IMR-90 (cell line): Measurements from ENCODE around the gene RAB19. TPM values are rescaled to one million over a fixed set of nuclear protein-coding genes. Genes with fewer than 3 reads are reported as not detected.

ENCODE experiments used
- ATAC-seq: fragments of 200-7000 bp; cut with Tn5 transposase; 2 replicates; pipeline ENCODE4 v1.9.1; 2020; ENCODE audit warnings: low read depth, mild to moderate bottlenecking, moderate library complexity
- BruUV-seq: library from RNA; stranded (reverse); fragments of 400-500 nt; replicated peaks from 2 replicates; lab custom pipeline; 2021; lab: Mats Ljungman, UMichigan
- CTCF ChIA-PET: fragments of 300-600 bp; formaldehyde crosslinking; extraction: SDS; loops from one replicate; lab custom pipeline; 2021; ENCODE audit warnings: antibody characterized with exemption; lab: Yijun Ruan, JAX
- POLR2A ChIA-PET: fragments of 300-600 bp; sonication (Branson Sonifier 250); formaldehyde crosslinking; loops from one replicate; lab custom pipeline; 2022; ENCODE audit warnings: antibody characterized with exemption; ENCODE audit not compliant: unreplicated experiment; lab: Charles Lee
- DNase-seq: peaks from one replicate; pipeline ENCODE4 v3.0.0; 2013
- H2AFZ ChIP-seq: replicated peaks from 2 replicates; pipeline ENCODE3; 2013; ENCODE audit warnings: low read length, mild to moderate bottlenecking; ENCODE audit not compliant: poor library complexity
- H2AK5ac ChIP-seq: 2 replicates; pipeline ENCODE4 v1.6.1; 2013; ENCODE audit warnings: low read depth, low read length, inconsistent platforms
- H2AK9ac ChIP-seq: replicated peaks from 2 replicates; pipeline ENCODE3; 2013; ENCODE audit warnings: mild to moderate bottlenecking, low read depth, low read length, moderate library complexity; ENCODE audit not compliant: poor library complexity
- H2BK120ac ChIP-seq: 2 replicates; pipeline ENCODE4 v1.6.1; 2013; ENCODE audit warnings: low read depth, low read length, inconsistent platforms
- H2BK15ac ChIP-seq: 3 replicates; pipeline ENCODE4 v1.6.1; 2013; ENCODE audit warnings: low read depth, low read length, inconsistent platforms
- H2BK20ac ChIP-seq: 2 replicates; pipeline ENCODE4 v1.6.1; 2013; ENCODE audit warnings: low read depth, mild to moderate bottlenecking, inconsistent platforms, low read length, moderate library complexity
- H2BK5ac ChIP-seq: 2 replicates; pipeline ENCODE4 v1.6.1; 2013; ENCODE audit warnings: mild to moderate bottlenecking, low read depth, low read length, inconsistent platforms; ENCODE audit not compliant: poor library complexity, severe bottlenecking
- H3K14ac ChIP-seq: replicated peaks from 2 replicates; pipeline ENCODE4 v1.6.1; 2013; ENCODE audit warnings: low read depth, low read length, inconsistent platforms
- H3K18ac ChIP-seq: 2 replicates; pipeline ENCODE4 v1.6.1; 2013; ENCODE audit warnings: low read depth, low read length, control low read depth
- H3K23ac ChIP-seq: 2 replicates; pipeline ENCODE4 v1.6.1; 2013; ENCODE audit warnings: low read depth, low read length, inconsistent platforms
- H3K27ac ChIP-seq: 2 replicates; pipeline ENCODE4 v1.5.1; 2013; ENCODE audit warnings: mild to moderate bottlenecking, control low read depth, low read length; ENCODE audit not compliant: insufficient read depth
- H3K27me3 ChIP-seq: 2 replicates; pipeline ENCODE4 v1.6.1; 2013; ENCODE audit warnings: low read length; ENCODE audit not compliant: control insufficient read depth, insufficient read depth
- H3K36me3 ChIP-seq: 2 replicates; pipeline ENCODE4 v1.6.1; 2013; ENCODE audit warnings: low read length, mixed read lengths; ENCODE audit not compliant: control insufficient read depth, insufficient read depth
- H3K4ac ChIP-seq: 2 replicates; pipeline ENCODE4 v1.6.1; 2013; ENCODE audit warnings: low read depth, low read length, inconsistent platforms
- H3K4me1 ChIP-seq: 2 replicates; pipeline ENCODE4 v1.6.1; 2013; ENCODE audit warnings: low read length, mixed read lengths; ENCODE audit not compliant: control insufficient read depth, insufficient read depth
- H3K4me2 ChIP-seq: 2 replicates; pipeline ENCODE4 v1.6.1; 2013; ENCODE audit warnings: low read depth, mild to moderate bottlenecking, control low read depth, low read length, moderate library complexity
- H3K4me3 ChIP-seq: 2 replicates; pipeline ENCODE4 v1.5.1; 2013; ENCODE audit warnings: low read depth, mild to moderate bottlenecking, control low read depth, low read length, moderate library complexity; ENCODE audit not compliant: insufficient read depth
- H3K56ac ChIP-seq: 2 replicates; pipeline ENCODE4 v1.6.1; 2013; ENCODE audit warnings: low read length, inconsistent platforms; ENCODE audit not compliant: insufficient read depth; ENCODE audit errors: extremely low read depth
- H3K79me1 ChIP-seq, 2 experiments: 2 replicates each; pipeline ENCODE4 v1.6.1; 2013; ENCODE audit warnings: low read length in 2 of 2, inconsistent platforms in 1 of 2, low read depth in 1 of 2
- H3K9ac ChIP-seq: 2 replicates; pipeline ENCODE4 v1.6.1; 2013; ENCODE audit warnings: low read depth, low read length, control low read depth
- H3K9me1 ChIP-seq: 2 replicates; pipeline ENCODE4 v1.6.1; 2013; ENCODE audit warnings: low read length, inconsistent platforms; ENCODE audit not compliant: insufficient read depth
- H3K9me3 ChIP-seq: 2 replicates; pipeline ENCODE4 v1.6.1; 2013; ENCODE audit warnings: low read length; ENCODE audit not compliant: control insufficient read depth, insufficient read depth
- H4K20me1 ChIP-seq: 2 replicates; pipeline ENCODE4 v1.6.1; 2013; ENCODE audit warnings: low read length, inconsistent platforms; ENCODE audit not compliant: insufficient read depth
- H4K5ac ChIP-seq: 2 replicates; pipeline ENCODE4 v1.6.1; 2013; ENCODE audit warnings: mild to moderate bottlenecking, low read depth, low read length, control low read depth
- H4K8ac ChIP-seq, 2 experiments: 2 replicates each; pipeline ENCODE4 v1.6.1; 2013; ENCODE audit warnings: low read depth in 2 of 2, low read length in 2 of 2, control low read depth in 1 of 2, inconsistent platforms in 1 of 2
- H4K91ac ChIP-seq: 2 replicates; pipeline ENCODE4 v1.6.1; 2013; ENCODE audit warnings: low read depth, low read length, inconsistent platforms; ENCODE audit not compliant: insufficient read depth
- BHLHE40 ChIP-seq: fragments of 150-350 bp; IDR thresholded peaks from 2 replicates; pipeline ENCODE4 v1.6.1; 2016; ENCODE audit warnings: mild to moderate bottlenecking, low read depth, low read length
- CEBPB ChIP-seq: IDR thresholded peaks from 2 replicates; pipeline ENCODE4 v1.6.1; 2012; ENCODE audit warnings: low read depth, low read length, improper control_type of control experiment
- CHD1 ChIP-seq: IDR thresholded peaks from 2 replicates; pipeline ENCODE4 v1.6.1; 2012; ENCODE audit warnings: low read depth, low read length, improper control_type of control experiment
- FOS ChIP-seq: fragments of 150-350 bp; IDR thresholded peaks from 2 replicates; pipeline ENCODE4 v1.6.1; 2016; ENCODE audit warnings: low read depth, low read length
- MAFK ChIP-seq: IDR thresholded peaks from 2 replicates; pipeline ENCODE4 v1.6.1; 2012; ENCODE audit warnings: low read depth, low read length, improper control_type of control experiment
- MAZ ChIP-seq: IDR thresholded peaks from 2 replicates; pipeline ENCODE4 v1.6.1; 2012; ENCODE audit warnings: low read depth, mild to moderate bottlenecking, low read length, improper control_type of control experiment, moderate library complexity, borderline replicate concordance
- MXI1 ChIP-seq: IDR thresholded peaks from 2 replicates; pipeline ENCODE4 v1.6.1; 2012; ENCODE audit warnings: low read depth, mild to moderate bottlenecking, low read length, moderate library complexity, borderline replicate concordance
- POLR2A ChIP-seq: IDR thresholded peaks from 2 replicates; pipeline ENCODE4 v1.6.1; 2012; ENCODE audit warnings: mild to moderate bottlenecking, low read depth, low read length
- RAD21 ChIP-seq: IDR thresholded peaks from 2 replicates; pipeline ENCODE4 v1.6.1; 2012; ENCODE audit warnings: low read length, improper control_type of control experiment
- RCOR1 ChIP-seq: IDR thresholded peaks from 2 replicates; pipeline ENCODE4 v1.6.1; 2012; ENCODE audit warnings: mild to moderate bottlenecking, low read length, improper control_type of control experiment; ENCODE audit not compliant: insufficient replicate concordance
- RFX5 ChIP-seq: IDR thresholded peaks from 2 replicates; pipeline ENCODE4 v1.8.0; 2012; ENCODE audit warnings: low read depth, mild to moderate bottlenecking, low read length, moderate library complexity
- SMC3 ChIP-seq: fragments of 150-350 bp; IDR thresholded peaks from 2 replicates; pipeline ENCODE4 v1.6.1; 2016; ENCODE audit warnings: low read depth, mild to moderate bottlenecking, antibody characterized with exemption, low read length, moderate library complexity
- WGBS, 2 experiments: methylation state at CpG; one replicate each; pipeline versions ENCODE4 v1.1.5 to v1.1.7; 2013; ENCODE audit warnings: missing lambda C conversion rate in 2 of 2; ENCODE audit not compliant: insufficient read length in 1 of 2; ENCODE audit errors: extremely low coverage in 2 of 2; 5-methylcytosine and 5-hydroxymethylcytosine counted together
- dilution Hi-C: fragments of 300-500 bp; cut with HindIII; formaldehyde crosslinking; loops from one replicate; pipeline ENCODE4 v1.14.3; 2018; ENCODE audit warnings: low sequenced_read_pairs; ENCODE audit not compliant: unreplicated experiment
- in situ Hi-C: fragments of 300-500 bp; cut with MboI; formaldehyde crosslinking; loops from 3 replicates; pipeline ENCODE4 v1.14.3; 2019; ENCODE audit warnings: low sequenced_read_pairs, inconsistent platforms, mixed read lengths
- intact Hi-C: fragments of 100-400 bp; cut with micrococcal nuclease; formaldehyde crosslinking; loops from 2 replicates; pipeline ENCODE4 v1.10.0; 2022
- polyA plus RNA-seq, 3 experiments: library from polyadenylated mRNA; depleted of rRNA; stranded (reverse); fragments of >200 nt; gene quantifications; 2 replicates each; pipeline ENCODE4 v1.2.3, GENCODE V29; 2012; ENCODE audit warnings: low replicate concordance in 1 of 3
- total RNA-seq: library from RNA; depleted of rRNA; stranded (reverse); fragments of >200 nt; gene quantifications from 2 replicates; pipeline ENCODE4 v1.2.3, GENCODE V29; 2012
- TF ChIP-seq, protein P1 (sequence below): fragments of 150-350 bp; IDR thresholded peaks from 2 replicates; pipeline ENCODE4 v1.6.1; 2016; ENCODE audit warnings: low read depth, mild to moderate bottlenecking, low read length, moderate library complexity, borderline replicate concordance
- TF ChIP-seq, protein P2 (sequence below): fragments of 150-350 bp; IDR thresholded peaks from 2 replicates; pipeline ENCODE4 v1.6.1; 2017; ENCODE audit warnings: mild to moderate bottlenecking, antibody characterized with exemption, low read length, low read depth
- TF ChIP-seq, protein P3 (sequence below): conservative IDR thresholded peaks from 2 replicates; pipeline ENCODE4 v1.5.1; 2012; ENCODE audit warnings: mild to moderate bottlenecking, low read depth, low read length, improper control_type of control experiment

RAB19 gene
- total and polyA plus RNA-seq, 2 of the 4 experiments (the other 2 are of a cell fraction) = not detected

GRCh38 chr7:140433396-140433795 is 29.5 kb downstream of the RAB19 start:
- ChIA-PET POLR2A (no interaction called here), CTCF (no interaction called here)
- H3K4me3 ChIP-seq = no peak overlapping the region
- no peak overlapping the region for H3K9ac ChIP-seq
- no TSS peak for BruUV-seq
- intact Hi-C loops (no loop called here), dilution Hi-C loops (no loop called here), in situ Hi-C loops (no loop called here)
- no peak overlapping the region for H3K18ac ChIP-seq
- H4K91ac ChIP-seq = no peak overlapping the region
- no peak overlapping the region for H3K4me2 ChIP-seq
- no peaks in the 10 kb centered on the region for H3K9me3 ChIP-seq
- DNase-seq (no peak), ATAC-seq (no peak)
- no peak overlapping the region for H2BK120ac ChIP-seq
- H2BK20ac ChIP-seq = no peak overlapping the region
- no peak overlapping the region for H3K27ac ChIP-seq
- H2AK5ac ChIP-seq = no peak overlapping the region
- H4K20me1 ChIP-seq = no peaks in the 10 kb centered on the region
- no peaks in the 10 kb centered on the region for H3K36me3 ChIP-seq
- H3K14ac ChIP-seq = no peak overlapping the region
- no peak overlapping the region for H2AK9ac ChIP-seq
- no peaks in the 10 kb centered on the region for H3K4me1 ChIP-seq
- no peak overlapping the region for H2AFZ ChIP-seq
- WGBS, 2 experiments = no CpG with 5 or more reads among the region's 3 CpGs
- H2BK5ac ChIP-seq = no peak overlapping the region
- TF ChIP-seq RFX5 (no peak), POLR2A (no peak), MAFK (no peak), SMC3 (no peak), MAZ (no peak), MXI1 (no peak), CHD1 (no peak), FOS (no peak), CEBPB (no peak), BHLHE40 (no peak), RCOR1 (no peak), RAD21 (no peak)
- TF ChIP-seq, protein P1, sequence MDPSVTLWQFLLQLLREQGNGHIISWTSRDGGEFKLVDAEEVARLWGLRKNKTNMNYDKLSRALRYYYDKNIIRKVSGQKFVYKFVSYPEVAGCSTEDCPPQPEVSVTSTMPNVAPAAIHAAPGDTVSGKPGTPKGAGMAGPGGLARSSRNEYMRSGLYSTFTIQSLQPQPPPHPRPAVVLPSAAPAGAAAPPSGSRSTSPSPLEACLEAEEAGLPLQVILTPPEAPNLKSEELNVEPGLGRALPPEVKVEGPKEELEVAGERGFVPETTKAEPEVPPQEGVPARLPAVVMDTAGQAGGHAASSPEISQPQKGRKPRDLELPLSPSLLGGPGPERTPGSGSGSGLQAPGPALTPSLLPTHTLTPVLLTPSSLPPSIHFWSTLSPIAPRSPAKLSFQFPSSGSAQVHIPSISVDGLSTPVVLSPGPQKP = no peak
- TF ChIP-seq, protein P2, sequence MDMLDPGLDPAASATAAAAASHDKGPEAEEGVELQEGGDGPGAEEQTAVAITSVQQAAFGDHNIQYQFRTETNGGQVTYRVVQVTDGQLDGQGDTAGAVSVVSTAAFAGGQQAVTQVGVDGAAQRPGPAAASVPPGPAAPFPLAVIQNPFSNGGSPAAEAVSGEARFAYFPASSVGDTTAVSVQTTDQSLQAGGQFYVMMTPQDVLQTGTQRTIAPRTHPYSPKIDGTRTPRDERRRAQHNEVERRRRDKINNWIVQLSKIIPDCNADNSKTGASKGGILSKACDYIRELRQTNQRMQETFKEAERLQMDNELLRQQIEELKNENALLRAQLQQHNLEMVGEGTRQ = no peak
- TF ChIP-seq, protein P3, sequence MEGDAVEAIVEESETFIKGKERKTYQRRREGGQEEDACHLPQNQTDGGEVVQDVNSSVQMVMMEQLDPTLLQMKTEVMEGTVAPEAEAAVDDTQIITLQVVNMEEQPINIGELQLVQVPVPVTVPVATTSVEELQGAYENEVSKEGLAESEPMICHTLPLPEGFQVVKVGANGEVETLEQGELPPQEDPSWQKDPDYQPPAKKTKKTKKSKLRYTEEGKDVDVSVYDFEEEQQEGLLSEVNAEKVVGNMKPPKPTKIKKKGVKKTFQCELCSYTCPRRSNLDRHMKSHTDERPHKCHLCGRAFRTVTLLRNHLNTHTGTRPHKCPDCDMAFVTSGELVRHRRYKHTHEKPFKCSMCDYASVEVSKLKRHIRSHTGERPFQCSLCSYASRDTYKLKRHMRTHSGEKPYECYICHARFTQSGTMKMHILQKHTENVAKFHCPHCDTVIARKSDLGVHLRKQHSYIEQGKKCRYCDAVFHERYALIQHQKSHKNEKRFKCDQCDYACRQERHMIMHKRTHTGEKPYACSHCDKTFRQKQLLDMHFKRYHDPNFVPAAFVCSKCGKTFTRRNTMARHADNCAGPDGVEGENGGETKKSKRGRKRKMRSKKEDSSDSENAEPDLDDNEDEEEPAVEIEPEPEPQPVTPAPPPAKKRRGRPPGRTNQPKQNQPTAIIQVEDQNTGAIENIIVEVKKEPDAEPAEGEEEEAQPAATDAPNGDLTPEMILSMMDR = no peak
- H3K9me1 ChIP-seq = no peaks in the 10 kb centered on the region
- no peak overlapping the region for H3K23ac ChIP-seq
- H4K8ac ChIP-seq = no peak overlapping the region
- H3K27me3 ChIP-seq = peaks cover 7% of the 10 kb centered on the region
- H3K4ac ChIP-seq = no peak overlapping the region
- no peak overlapping the region for H4K5ac ChIP-seq
- H3K79me1 ChIP-seq = no peaks in the 10 kb centered on the region
- H2BK15ac ChIP-seq = no peak overlapping the region
- H3K56ac ChIP-seq = no peak overlapping the region
